Hypothalamus (tissue), 51 donors: ENCODE results near the gene TUT1.
A peak's percentile ranks its signal among the peaks of the same experiment; 100 is the strongest.
"Not testable (repeated sequence)": the region's sequence is repeated elsewhere in the genome, so short reads cannot be mapped to it uniquely, and the experiment has no call there.

Experiments
- DNase-seq, 51 donors: peaks; one replicate each; lab custom pipeline; 2025; lab: John Stamatoyannopoulos, UW

TUT1 gene

GRCh38 chr11:62591448-62592145 is at the start of gene TUT1:
TSS of gene TUT1 (minus strand) at chr11:62591523. CDS start at chr11:62591485, 38 bp downstream.
- peak; percentile 56 to 99 (median 95) for DNase-seq

- DNase-seq, result no peak
Observed at GRCh38 chr11:62632492-62632891, 41.2 kb upstream of the TUT1 start.

- no peak for DNase-seq
Observed at GRCh38 chr11:62627713-62628112, 36.4 kb upstream of the TUT1 start.

GRCh38 chr11:62622476-62623089 is 31.3 kb upstream of the TUT1 start:
- DNase-seq, result no peak

GRCh38 chr11:62621567-62622470 is 30.5 kb upstream of the TUT1 start, which contains the start of gene B3GAT3:
TSS of gene B3GAT3 (minus strand) at chr11:62621986. CDS start at chr11:62621947, 39 bp downstream.
- DNase-seq, result peak; percentile 84 to 99 (median 97)

- no peak for DNase-seq
Observed at GRCh38 chr11:62621027-62621566, 29.8 kb upstream of the TUT1 start.

GRCh38 chr11:62616957-62617356 is 25.6 kb upstream of the TUT1 start:
- not testable (repeated sequence) for DNase-seq

GRCh38 chr11:62615521-62615920 is 24.2 kb upstream of the TUT1 start:
- no peak for DNase-seq

- peak in 3 of 51 donors; percentile 31 to 50 (median 37) for DNase-seq
Observed at GRCh38 chr11:62614275-62614674, 23.0 kb upstream of the TUT1 start.

- DNase-seq, result peak in 27 of 51 donors; percentile 36 to 84 (median 65)
Observed at GRCh38 chr11:62613291-62613778, 22.0 kb upstream of the TUT1 start.

GRCh38 chr11:62612366-62613290 is 21.3 kb upstream of the TUT1 start, which contains the start of the genes EML3 and ROM1:
TSS of gene EML3 (minus strand) at chr11:62612775. CDS start at chr11:62612457, 318 bp downstream.
TSS of gene ROM1 (plus strand) at chr11:62613257. CDS start at chr11:62613282, 25 bp downstream.
- DNase-seq, result peak in 50 of 51 donors; percentile 50 to 97 (median 80)

- peak in 19 of 51 donors; percentile 10 to 62 (median 32) for DNase-seq
Observed at GRCh38 chr11:62611705-62612365, 20.5 kb upstream of the TUT1 start.

GRCh38 chr11:62610814-62611704 is 19.7 kb upstream of the TUT1 start:
- no peak for DNase-seq

GRCh38 chr11:62610403-62610802 is 19.1 kb upstream of the TUT1 start:
- DNase-seq, result no peak

- no peak for DNase-seq
Observed at GRCh38 chr11:62608776-62609175, 17.5 kb upstream of the TUT1 start.

- DNase-seq, result no peak
Observed at GRCh38 chr11:62607714-62608113, 16.4 kb upstream of the TUT1 start.

GRCh38 chr11:62605902-62606301 is 14.6 kb upstream of the TUT1 start:
- DNase-seq, result no peak

- DNase-seq, result no peak
Observed at GRCh38 chr11:62605467-62605866, 14.1 kb upstream of the TUT1 start.
